Osteoblast (primary cell): ENCODE measurements around the gene SUN3. TPM values are rescaled to one million over a fixed set of nuclear protein-coding genes. Genes with fewer than 3 reads are reported as not detected.
A peak's percentile ranks its signal among the peaks of the same experiment; 100 is the strongest.
"Not testable (repeated sequence)": the region's sequence is repeated elsewhere in the genome, so short reads cannot be mapped to it uniquely, and the experiment has no call there.

Source experiments
- DNase-seq: peaks from one replicate; pipeline ENCODE4 v3.0.0; 2011; ENCODE audit warnings: low spot score, mixed read lengths; ENCODE audit not compliant: insufficient read length; ENCODE audit errors: missing footprints
- H2AFZ ChIP-seq: 2 replicates; pipeline ENCODE4 v1.6.0; 2011; ENCODE audit warnings: mild to moderate bottlenecking, low read length
- H3K27ac ChIP-seq: 2 replicates; pipeline ENCODE4 v1.5.1; 2011; ENCODE audit warnings: mild to moderate bottlenecking, low read depth, low read length, moderate library complexity
- H3K27me3 ChIP-seq: 2 replicates; pipeline ENCODE4 v1.6.0; 2012; ENCODE audit warnings: mild to moderate bottlenecking, control low read depth, inconsistent platforms, low read length, moderate library complexity; ENCODE audit not compliant: insufficient read depth
- H3K36me3 ChIP-seq: 2 replicates; pipeline ENCODE4 v1.5.1; 2011; ENCODE audit warnings: mild to moderate bottlenecking, low read length, control low read depth, moderate library complexity; ENCODE audit not compliant: insufficient read depth
- H3K4me1 ChIP-seq: 2 replicates; pipeline ENCODE4 v1.5.1; 2011; ENCODE audit warnings: mild to moderate bottlenecking, low read length, control low read depth, moderate library complexity; ENCODE audit not compliant: insufficient read depth
- H3K4me2 ChIP-seq: 2 replicates; pipeline ENCODE4 v1.6.0; 2011; ENCODE audit warnings: mild to moderate bottlenecking, low read length; ENCODE audit not compliant: insufficient read depth
- H3K4me3 ChIP-seq: fragments of 200-600 bp; sonication (generic); 3 replicates; pipeline ENCODE4 v1.5.1; 2012; ENCODE audit warnings: mild to moderate bottlenecking, low read length, inconsistent platforms; ENCODE audit not compliant: insufficient read depth
- H3K79me2 ChIP-seq: 2 replicates; pipeline ENCODE4 v1.6.0; 2012; ENCODE audit warnings: mild to moderate bottlenecking, low read length, control low read depth, inconsistent platforms; ENCODE audit not compliant: insufficient read depth
- H3K9me3 ChIP-seq: 2 replicates; pipeline ENCODE4 v1.5.1; 2011; ENCODE audit warnings: low read depth, low read length, control low read depth
- H4K20me1 ChIP-seq: 2 replicates; pipeline ENCODE4 v1.6.0; 2012; ENCODE audit warnings: mild to moderate bottlenecking, low read length, control low read depth; ENCODE audit not compliant: insufficient read depth
- total RNA-seq: library from RNA; depleted of rRNA; stranded (reverse); fragments of >200 nt; gene quantifications from 2 replicates; pipeline ENCODE4 v1.2.3, GENCODE V29; 2012
- TF ChIP-seq, protein P1 (sequence below): IDR thresholded peaks from 2 replicates; pipeline ENCODE4 v1.5.1; 2011; ENCODE audit warnings: mild to moderate bottlenecking, low read depth, low read length, moderate library complexity; ENCODE audit errors: extremely low read depth

Gene SUN3
- total RNA-seq, 1 donor, result not detected

DNA sequence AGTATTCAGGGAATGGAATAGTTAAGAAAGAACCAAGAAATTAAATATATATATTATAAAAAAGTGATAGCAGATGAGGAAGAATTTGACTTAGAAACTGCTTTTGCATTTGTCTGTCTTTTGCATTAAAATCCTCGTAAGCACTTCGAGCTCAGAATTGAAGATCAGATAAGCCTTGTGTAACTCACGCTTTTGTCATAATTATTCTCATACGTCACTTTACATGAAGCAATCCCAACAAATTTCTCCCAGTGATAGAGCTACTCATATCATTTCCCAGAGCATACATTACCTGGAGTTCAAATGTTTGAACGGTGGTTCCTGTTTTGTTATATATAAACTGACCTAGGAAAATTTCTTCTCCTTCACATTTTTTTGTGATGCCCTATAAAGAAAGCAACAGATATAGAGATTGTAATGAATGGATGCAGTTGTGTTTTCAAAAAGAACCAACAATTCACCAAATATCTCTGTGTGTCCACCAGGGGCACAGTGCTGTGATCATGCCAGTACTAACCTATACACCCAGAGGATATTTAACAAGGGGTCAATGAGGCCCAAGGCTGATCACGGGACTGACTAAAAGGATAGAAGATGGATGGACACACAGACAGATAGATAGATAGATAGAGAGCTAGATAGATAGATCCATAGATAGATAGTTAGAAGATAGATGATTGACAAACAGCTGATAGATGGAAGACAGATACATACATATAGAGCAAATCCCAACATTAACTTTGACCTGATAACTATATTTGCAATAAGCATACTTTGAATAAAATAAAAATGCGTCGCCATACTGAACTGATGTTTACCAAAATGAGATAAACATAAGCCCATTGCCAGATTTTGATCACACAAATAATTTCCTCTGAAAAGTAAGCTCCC, 40.2 kb downstream of the SUN3 start:
- H3K4me2 ChIP-seq, result no peak overlapping the region
- no peaks in the 10 kb centered on the region for H4K20me1 ChIP-seq
- no peak overlapping the region for H3K27ac ChIP-seq
- no peaks in the 10 kb centered on the region for H3K79me2 ChIP-seq
- peaks cover 8% of the 10 kb centered on the region for H3K4me1 ChIP-seq
- TF ChIP-seq, protein P1, sequence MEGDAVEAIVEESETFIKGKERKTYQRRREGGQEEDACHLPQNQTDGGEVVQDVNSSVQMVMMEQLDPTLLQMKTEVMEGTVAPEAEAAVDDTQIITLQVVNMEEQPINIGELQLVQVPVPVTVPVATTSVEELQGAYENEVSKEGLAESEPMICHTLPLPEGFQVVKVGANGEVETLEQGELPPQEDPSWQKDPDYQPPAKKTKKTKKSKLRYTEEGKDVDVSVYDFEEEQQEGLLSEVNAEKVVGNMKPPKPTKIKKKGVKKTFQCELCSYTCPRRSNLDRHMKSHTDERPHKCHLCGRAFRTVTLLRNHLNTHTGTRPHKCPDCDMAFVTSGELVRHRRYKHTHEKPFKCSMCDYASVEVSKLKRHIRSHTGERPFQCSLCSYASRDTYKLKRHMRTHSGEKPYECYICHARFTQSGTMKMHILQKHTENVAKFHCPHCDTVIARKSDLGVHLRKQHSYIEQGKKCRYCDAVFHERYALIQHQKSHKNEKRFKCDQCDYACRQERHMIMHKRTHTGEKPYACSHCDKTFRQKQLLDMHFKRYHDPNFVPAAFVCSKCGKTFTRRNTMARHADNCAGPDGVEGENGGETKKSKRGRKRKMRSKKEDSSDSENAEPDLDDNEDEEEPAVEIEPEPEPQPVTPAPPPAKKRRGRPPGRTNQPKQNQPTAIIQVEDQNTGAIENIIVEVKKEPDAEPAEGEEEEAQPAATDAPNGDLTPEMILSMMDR, result peak; percentile 59
- no peaks in the 10 kb centered on the region for H3K9me3 ChIP-seq
- H3K27me3 ChIP-seq, result no peaks in the 10 kb centered on the region
- no peak overlapping the region for H3K4me3 ChIP-seq
- no peak overlapping the region for H2AFZ ChIP-seq
- DNase-seq, result no peak
- H3K36me3 ChIP-seq, result no peaks in the 10 kb centered on the region

DNA sequence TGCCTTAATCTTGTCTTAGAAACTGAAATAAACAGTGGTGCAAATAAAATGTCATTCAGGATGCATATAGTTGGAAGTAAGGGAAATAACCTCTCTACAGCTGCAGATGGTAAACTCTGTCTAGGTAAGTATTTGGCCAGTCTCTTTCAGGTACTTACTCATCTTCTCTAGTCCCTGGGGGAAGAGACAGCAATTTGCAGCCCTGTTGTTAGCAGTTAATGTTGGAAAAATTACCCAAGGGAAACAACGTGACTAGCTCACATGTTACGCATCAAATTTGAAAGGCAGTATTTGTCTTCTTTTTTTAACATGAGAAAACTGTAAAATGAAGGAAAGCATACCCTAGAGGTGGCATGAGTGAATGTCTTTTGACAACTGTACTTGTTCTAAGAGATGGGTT, 46.3 kb downstream of the SUN3 start:
- H3K27ac ChIP-seq, result no peak overlapping the region
- peaks cover 13% of the 10 kb centered on the region for H3K79me2 ChIP-seq
- no peak overlapping the region for H3K4me3 ChIP-seq
- H3K4me1 ChIP-seq, result peaks cover 15% of the 10 kb centered on the region
- no peaks in the 10 kb centered on the region for H3K27me3 ChIP-seq
- H3K9me3 ChIP-seq, result no peaks in the 10 kb centered on the region
- DNase-seq, result peak; percentile 77
- H2AFZ ChIP-seq, result peak overlapping the region; percentile 11
- TF ChIP-seq, protein P1, result no peak
- H3K4me2 ChIP-seq, result no peak overlapping the region
- no peaks in the 10 kb centered on the region for H4K20me1 ChIP-seq
- peaks cover 6% of the 10 kb centered on the region for H3K36me3 ChIP-seq

DNA sequence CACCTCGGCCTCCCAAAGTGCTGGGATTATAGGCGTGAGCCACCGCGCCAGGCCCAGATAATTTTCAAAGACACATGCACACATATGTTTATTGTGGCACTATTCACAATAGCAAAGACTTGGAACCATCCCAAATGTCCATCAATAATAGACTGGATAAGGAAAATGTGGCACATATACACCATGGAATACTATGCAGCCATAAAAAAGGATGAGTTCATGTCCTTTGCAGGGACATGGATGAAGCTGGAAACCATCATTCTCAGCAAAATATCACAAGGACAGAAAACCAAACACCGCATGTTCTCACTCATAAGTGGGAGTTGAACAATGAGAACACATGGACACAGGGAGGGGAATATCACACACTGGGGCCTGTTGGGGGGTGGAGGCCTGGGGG, 48.3 kb downstream of the SUN3 start:
- Histone ChIP-seq H3K79me2 (peaks cover 20% of the 10 kb centered on the region), H3K36me3 (peaks cover 26% of the 10 kb centered on the region), H3K4me1 (peaks cover 15% of the 10 kb centered on the region)
- not testable (repeated sequence) for H3K27me3 ChIP-seq, H3K27ac ChIP-seq, H2AFZ ChIP-seq, H4K20me1 ChIP-seq, DNase-seq, H3K4me3 ChIP-seq, H3K9me3 ChIP-seq, H3K4me2 ChIP-seq

DNA sequence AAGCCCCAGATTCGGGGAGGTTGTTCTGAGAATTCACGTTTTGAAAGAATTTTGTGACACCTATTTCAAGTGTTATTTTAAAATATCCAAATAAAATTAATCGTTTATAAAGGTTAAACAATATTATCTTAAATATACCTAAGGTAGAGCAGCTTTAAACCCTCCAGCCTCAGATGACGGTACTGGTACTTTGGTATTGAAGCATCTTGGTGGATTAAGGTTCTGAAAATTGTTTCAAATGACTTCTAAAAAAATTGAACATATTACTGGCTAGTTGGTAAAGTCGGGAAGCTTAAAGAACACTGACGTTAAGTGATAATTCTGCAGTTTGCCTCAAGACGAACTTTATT, 49.1 kb downstream of the SUN3 start:
- H3K27ac ChIP-seq, result peak overlapping the region; percentile 81
- H4K20me1 ChIP-seq, result no peaks in the 10 kb centered on the region
- H3K9me3 ChIP-seq, result no peaks in the 10 kb centered on the region
- H2AFZ ChIP-seq, result peak overlapping the region; percentile 84
- peaks cover 15% of the 10 kb centered on the region for H3K4me1 ChIP-seq
- peak overlapping the region; percentile 100 for H3K4me2 ChIP-seq
- no peaks in the 10 kb centered on the region for H3K27me3 ChIP-seq
- H3K36me3 ChIP-seq, result peaks cover 32% of the 10 kb centered on the region
- peaks cover 20% of the 10 kb centered on the region for H3K79me2 ChIP-seq
- DNase-seq, result no peak
- peak overlapping the region; percentile 92 for H3K4me3 ChIP-seq
- TF ChIP-seq, protein P1, result no peak
